OCI-LY1 (cell line): ENCODE measurements around the gene KRTAP5-4.

Experiments used
- H2AFZ ChIP-seq: fragments of 200-600 bp; sonication (generic), shearing (Covaris generic); 2 replicates; pipeline ENCODE4 v1.6.0; 2014; ENCODE audit warnings: antibody characterized with exemption, mild to moderate bottlenecking, low read length
- H3F3A ChIP-seq: fragments of 200-600 bp; sonication (generic), shearing (Covaris generic); 2 replicates; pipeline ENCODE4 v1.6.0; 2014; ENCODE audit warnings: mild to moderate bottlenecking, antibody characterized with exemption, low read length, moderate library complexity; ENCODE audit not compliant: insufficient read depth
- H3K27ac ChIP-seq: fragments of 200-600 bp; sonication (generic); 2 replicates; pipeline ENCODE4 v1.5.1; 2014; ENCODE audit warnings: low read length, mixed run types, mild to moderate bottlenecking, low read depth; ENCODE audit not compliant: poor library complexity, severe bottlenecking
- H3K27me3 ChIP-seq: fragments of 200-600 bp; sonication (generic); 2 replicates; pipeline ENCODE4 v1.6.0; 2014; ENCODE audit warnings: antibody characterized with exemption, mild to moderate bottlenecking, low read length, moderate library complexity; ENCODE audit not compliant: insufficient read depth
- H3K36me3 ChIP-seq: fragments of 200-600 bp; sonication (generic); 2 replicates; pipeline ENCODE4 v1.6.1; 2014; ENCODE audit warnings: mild to moderate bottlenecking, antibody characterized with exemption, low read length, moderate library complexity, mixed read lengths; ENCODE audit not compliant: insufficient read depth
- H3K4me1 ChIP-seq: fragments of 200-600 bp; sonication (generic); 2 replicates; pipeline ENCODE4 v1.5.1; 2014; ENCODE audit warnings: mild to moderate bottlenecking, low read length, moderate library complexity; ENCODE audit not compliant: insufficient read depth, severe bottlenecking
- H3K4me2 ChIP-seq: fragments of 200-600 bp; sonication (generic), shearing (Covaris generic); 2 replicates; pipeline ENCODE4 v1.6.1; 2014; ENCODE audit warnings: low read length
- H3K4me3 ChIP-seq: fragments of 200-600 bp; sonication (generic); 2 replicates; pipeline ENCODE4 v1.5.1; 2014; ENCODE audit warnings: low read length, low read depth, mild to moderate bottlenecking, mixed read lengths; ENCODE audit not compliant: poor library complexity, severe bottlenecking
- H3K79me2 ChIP-seq: fragments of 200-600 bp; shearing (Covaris generic); 2 replicates; pipeline ENCODE4 v1.6.1; 2016; ENCODE audit warnings: mixed run types, low read length, mixed read lengths; ENCODE audit not compliant: insufficient read depth
- H3K9ac ChIP-seq: fragments of 200-600 bp; sonication (generic), shearing (Covaris generic); 2 replicates; pipeline ENCODE4 v1.6.1; 2014; ENCODE audit warnings: mild to moderate bottlenecking, low read length, mixed read lengths
- H3K9me2 ChIP-seq: fragments of 200-600 bp; sonication (generic), shearing (Covaris generic); 2 replicates; pipeline ENCODE4 v1.6.1; 2014; ENCODE audit warnings: low read depth, mild to moderate bottlenecking, low read length, mixed read lengths
- H3K9me3 ChIP-seq: fragments of 200-600 bp; shearing (Covaris generic); 2 replicates; pipeline ENCODE4 v1.6.1; 2014; ENCODE audit warnings: low read length, mixed read lengths
- H4K20me1 ChIP-seq: fragments of 200-600 bp; sonication (generic), shearing (Covaris generic); 2 replicates; pipeline ENCODE4 v1.6.0; 2016; ENCODE audit warnings: mild to moderate bottlenecking, low read length; ENCODE audit not compliant: insufficient read depth
- EZH2 ChIP-seq: fragments of 200-600 bp; sonication (generic), shearing (Covaris generic); IDR thresholded peaks from 2 replicates; pipeline ENCODE4 v1.8.0; 2017; ENCODE audit warnings: borderline replicate concordance, mixed run types, mild to moderate bottlenecking, antibody characterized with exemption, low read length, moderate library complexity, mixed read lengths
- TF ChIP-seq, protein P1 (sequence below): fragments of 200-600 bp; sonication (generic), shearing (Covaris generic); IDR thresholded peaks from 2 replicates; pipeline ENCODE4 v1.5.1; 2017; ENCODE audit warnings: mild to moderate bottlenecking, antibody characterized with exemption, low read length, moderate library complexity, mixed read lengths

Gene KRTAP5-4

DNA sequence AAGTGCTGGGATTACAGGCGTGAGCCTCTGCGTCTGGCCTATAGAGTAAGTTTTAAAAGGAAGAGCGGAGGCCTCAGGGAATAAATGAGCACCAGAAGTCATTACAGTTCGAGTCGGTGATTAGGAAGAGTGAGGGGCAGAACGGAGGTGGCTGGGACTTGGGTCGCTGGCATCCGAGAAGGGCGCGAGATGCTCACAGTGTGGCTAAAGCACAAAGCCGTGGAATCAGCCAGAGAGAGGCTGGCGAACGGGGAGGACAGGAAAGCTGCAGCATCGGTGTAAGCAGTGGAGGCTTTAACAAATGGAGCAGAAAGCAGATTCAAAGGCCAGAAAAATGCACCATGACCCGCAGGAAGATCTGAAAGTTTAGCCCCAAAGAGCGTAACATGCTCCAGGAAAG, 2.7 kb upstream of the KRTAP5-4 start:
- H3K27me3 ChIP-seq: no peaks in the 10 kb centered on the region
- no peak overlapping the region for H2AFZ ChIP-seq
- H3K9ac ChIP-seq: no peak overlapping the region
- no peaks in the 10 kb centered on the region for H3K36me3 ChIP-seq
- no peaks in the 10 kb centered on the region for H3K4me1 ChIP-seq
- H3F3A ChIP-seq: no peaks in the 10 kb centered on the region
- H3K9me2 ChIP-seq: no peaks in the 10 kb centered on the region
- H3K4me3 ChIP-seq: no peak overlapping the region
- TF ChIP-seq EZH2: no peak
- TF ChIP-seq, protein P1, sequence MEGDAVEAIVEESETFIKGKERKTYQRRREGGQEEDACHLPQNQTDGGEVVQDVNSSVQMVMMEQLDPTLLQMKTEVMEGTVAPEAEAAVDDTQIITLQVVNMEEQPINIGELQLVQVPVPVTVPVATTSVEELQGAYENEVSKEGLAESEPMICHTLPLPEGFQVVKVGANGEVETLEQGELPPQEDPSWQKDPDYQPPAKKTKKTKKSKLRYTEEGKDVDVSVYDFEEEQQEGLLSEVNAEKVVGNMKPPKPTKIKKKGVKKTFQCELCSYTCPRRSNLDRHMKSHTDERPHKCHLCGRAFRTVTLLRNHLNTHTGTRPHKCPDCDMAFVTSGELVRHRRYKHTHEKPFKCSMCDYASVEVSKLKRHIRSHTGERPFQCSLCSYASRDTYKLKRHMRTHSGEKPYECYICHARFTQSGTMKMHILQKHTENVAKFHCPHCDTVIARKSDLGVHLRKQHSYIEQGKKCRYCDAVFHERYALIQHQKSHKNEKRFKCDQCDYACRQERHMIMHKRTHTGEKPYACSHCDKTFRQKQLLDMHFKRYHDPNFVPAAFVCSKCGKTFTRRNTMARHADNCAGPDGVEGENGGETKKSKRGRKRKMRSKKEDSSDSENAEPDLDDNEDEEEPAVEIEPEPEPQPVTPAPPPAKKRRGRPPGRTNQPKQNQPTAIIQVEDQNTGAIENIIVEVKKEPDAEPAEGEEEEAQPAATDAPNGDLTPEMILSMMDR: no peak
- H4K20me1 ChIP-seq: no peaks in the 10 kb centered on the region
- no peak overlapping the region for H3K4me2 ChIP-seq
- H3K27ac ChIP-seq: no peak overlapping the region
- H3K9me3 ChIP-seq: no peaks in the 10 kb centered on the region
- no peaks in the 10 kb centered on the region for H3K79me2 ChIP-seq

DNA sequence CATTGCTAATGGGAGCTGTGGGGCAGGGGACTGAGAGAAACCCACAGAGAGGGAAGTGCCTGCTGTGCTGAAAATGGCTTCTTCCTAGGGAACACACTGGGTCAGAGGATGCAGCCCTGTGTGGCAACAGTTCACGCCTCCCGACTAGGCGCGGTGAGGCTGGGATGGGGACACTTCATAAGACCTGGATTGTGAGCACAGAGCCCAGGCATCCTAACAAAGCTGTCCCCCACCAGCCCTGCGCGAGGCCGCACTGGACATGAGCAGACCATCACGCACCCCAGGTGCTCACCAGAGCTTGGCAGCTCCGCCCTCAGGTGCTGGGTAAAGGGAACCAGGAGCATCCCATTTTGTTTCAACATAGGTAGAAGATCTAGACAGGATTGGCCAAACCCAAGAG, 1.8 kb upstream of the KRTAP5-4 start:
- TF ChIP-seq, protein P1: no peak
- no peak for TF ChIP-seq EZH2
- no peaks in the 10 kb centered on the region for H3K36me3 ChIP-seq
- no peaks in the 10 kb centered on the region for H3K79me2 ChIP-seq
- H3K4me2 ChIP-seq: no peak overlapping the region
- H2AFZ ChIP-seq: no peak overlapping the region
- H3K27me3 ChIP-seq: no peaks in the 10 kb centered on the region
- no peaks in the 10 kb centered on the region for H3K9me3 ChIP-seq
- no peaks in the 10 kb centered on the region for H4K20me1 ChIP-seq
- no peaks in the 10 kb centered on the region for H3K4me1 ChIP-seq
- no peaks in the 10 kb centered on the region for H3K9me2 ChIP-seq
- H3K4me3 ChIP-seq: no peak overlapping the region
- H3F3A ChIP-seq: no peaks in the 10 kb centered on the region
- H3K9ac ChIP-seq: no peak overlapping the region
- H3K27ac ChIP-seq: no peak overlapping the region

DNA sequence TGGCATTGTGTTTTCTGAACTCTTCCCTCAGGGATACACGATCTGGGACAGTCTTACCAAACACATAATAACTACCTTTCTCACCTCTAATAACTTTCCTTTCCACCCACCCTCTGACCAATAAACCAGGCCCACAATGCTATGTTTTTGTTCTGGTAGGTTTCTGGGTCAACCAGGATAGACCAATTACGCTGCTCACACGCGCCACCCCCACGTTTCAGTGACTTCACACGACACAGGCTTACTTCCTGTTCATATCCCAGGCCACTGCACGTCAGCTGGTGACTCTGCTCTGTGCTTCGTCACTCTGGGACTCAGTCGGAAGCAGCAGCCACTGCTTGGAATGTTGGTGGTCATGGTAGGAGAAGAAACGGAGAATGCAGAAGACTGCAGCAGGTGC, 2.5 kb downstream of the KRTAP5-4 start:
- no peak overlapping the region for H3K4me2 ChIP-seq
- H3K4me3 ChIP-seq: no peak overlapping the region
- H3K36me3 ChIP-seq: no peaks in the 10 kb centered on the region
- no peaks in the 10 kb centered on the region for H3F3A ChIP-seq
- H3K4me1 ChIP-seq: no peaks in the 10 kb centered on the region
- no peak overlapping the region for H2AFZ ChIP-seq
- no peaks in the 10 kb centered on the region for H3K9me2 ChIP-seq
- no peaks in the 10 kb centered on the region for H4K20me1 ChIP-seq
- TF ChIP-seq, protein P1: no peak
- TF ChIP-seq EZH2: no peak
- no peaks in the 10 kb centered on the region for H3K79me2 ChIP-seq
- H3K27ac ChIP-seq: no peak overlapping the region
- H3K9ac ChIP-seq: no peak overlapping the region
- peaks cover 6% of the 10 kb centered on the region; the same call in 1 of the 2 replicates for H3K27me3 ChIP-seq
- no peaks in the 10 kb centered on the region for H3K9me3 ChIP-seq
